ENCODE data around the gene CRAMP1.

The CRAMP1 gene

DNA sequence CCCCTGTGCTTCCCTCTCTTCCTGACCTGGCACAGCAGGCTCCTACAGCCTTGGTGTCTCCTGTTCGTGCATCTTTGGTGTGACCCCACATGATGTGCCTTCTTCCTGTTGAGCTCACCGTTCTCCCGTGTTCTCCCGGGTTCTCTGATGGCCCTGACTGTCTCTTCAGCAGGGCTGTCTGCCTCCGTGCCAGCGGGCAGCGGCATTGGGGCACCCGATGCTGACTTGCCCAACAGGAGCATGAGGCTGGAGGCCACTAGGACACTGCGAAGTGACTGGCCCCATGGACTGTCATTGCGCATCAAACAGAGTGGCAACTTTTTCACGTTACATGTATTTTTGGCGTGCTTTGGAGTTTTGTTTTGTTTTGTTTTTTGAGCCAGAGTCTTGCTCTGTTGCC, 22.4 kb downstream of the CRAMP1 start:
- DNase-seq, result no peak

GRCh38 chr16:1635070-1635469, 22.9 kb downstream of the CRAMP1 start:
- no peak for DNase-seq

- no peak for DNase-seq
Observed at GRCh38 chr16:1637526-1637925, 25.4 kb downstream of the CRAMP1 start.

- DNase-seq, result no peak
Observed at GRCh38 chr16:1638757-1639156, 26.6 kb downstream of the CRAMP1 start.

DNA sequence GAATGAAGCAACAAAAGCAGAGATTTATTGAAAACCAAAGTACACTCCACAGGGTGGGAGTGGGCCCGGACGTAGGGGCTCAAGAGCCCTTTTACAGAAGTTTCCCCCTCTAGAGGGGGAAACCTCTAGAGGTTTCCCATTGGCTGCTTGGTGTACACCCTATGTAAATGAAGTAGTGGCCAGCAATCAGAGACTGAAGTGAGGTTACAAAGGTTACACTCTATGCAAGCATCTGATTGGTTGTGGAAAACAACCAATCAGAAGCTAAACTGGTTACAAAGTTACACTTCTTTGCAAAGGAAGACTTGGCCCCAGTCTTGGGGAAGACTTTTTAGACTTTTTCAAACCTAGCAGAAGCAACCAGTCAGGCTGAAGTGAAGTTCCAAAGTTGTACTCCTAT, 27.1 kb downstream of the CRAMP1 start:
- DNase-seq, result no peak

DNA sequence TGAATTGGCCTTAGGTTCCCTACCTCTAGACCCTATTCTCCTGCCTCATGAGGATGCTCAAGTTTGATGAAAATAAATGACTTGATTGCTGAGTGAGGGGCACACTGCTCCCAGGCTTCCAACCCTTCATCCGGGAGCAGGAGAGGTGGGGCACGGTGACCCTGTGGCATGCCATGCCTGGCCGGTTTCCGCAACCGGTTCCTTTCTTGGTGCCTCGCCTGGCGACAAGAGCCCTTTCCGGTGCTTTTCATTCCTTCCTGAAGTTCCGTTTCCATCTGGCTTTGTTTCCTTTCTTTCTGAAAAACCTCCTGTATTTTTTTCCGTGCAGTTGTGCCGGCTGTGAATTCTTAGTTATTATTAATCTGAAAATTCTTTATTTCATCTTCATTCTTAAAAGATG, 27.7 kb downstream of the CRAMP1 start:
- no peak for DNase-seq

GRCh38 chr16:1640261-1640941, 28.2 kb downstream of the CRAMP1 start:
- DNase-seq, result no peak

DNA sequence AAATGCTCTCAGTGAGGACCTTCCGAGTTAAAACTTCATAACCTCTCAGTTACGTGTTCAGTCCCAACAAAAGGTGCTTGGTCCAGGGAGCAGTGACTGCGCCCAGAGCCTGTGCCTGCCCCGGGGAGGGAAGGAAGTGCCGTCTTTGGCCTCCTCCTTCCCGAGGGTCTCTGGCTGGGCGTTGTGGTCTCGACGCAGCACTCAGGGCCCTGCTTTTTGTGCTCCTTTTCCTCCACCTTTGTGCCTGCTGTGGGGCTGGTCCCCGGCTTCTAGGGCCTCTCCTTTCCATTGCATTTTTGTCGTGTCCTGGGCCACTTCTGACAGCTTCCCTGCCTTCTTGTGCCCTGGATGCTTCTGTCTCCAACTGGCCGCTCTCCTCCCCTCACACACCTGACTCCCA, 29.1 kb downstream of the CRAMP1 start:
- no peak for DNase-seq

GRCh38 chr16:1642148-1642547, 30.0 kb downstream of the CRAMP1 start:
- no peak for DNase-seq

GRCh38 chr16:1642753-1643152, 30.6 kb downstream of the CRAMP1 start:
- no peak for DNase-seq

DNA sequence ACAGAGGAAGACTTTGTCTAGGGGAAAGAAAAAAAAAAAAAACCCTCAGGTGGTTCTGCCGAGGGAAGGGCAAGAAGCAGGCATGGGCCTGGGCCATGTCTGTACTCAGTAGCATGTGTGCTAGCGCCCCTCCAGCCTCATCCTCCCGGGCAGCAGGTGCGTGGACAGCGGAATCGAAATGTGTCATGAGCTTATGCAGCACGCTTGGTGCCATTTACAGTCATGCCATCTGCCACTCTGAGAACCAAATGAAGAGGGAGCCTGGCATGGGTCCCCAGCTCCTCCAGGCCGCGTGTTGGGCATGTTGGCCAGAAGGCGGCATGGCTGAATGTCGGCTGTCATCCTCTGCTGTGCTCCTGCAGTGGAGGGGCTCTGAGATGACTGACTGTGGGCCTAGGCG, 31.4 kb downstream of the CRAMP1 start:
- DNase-seq, result no peak

DNA sequence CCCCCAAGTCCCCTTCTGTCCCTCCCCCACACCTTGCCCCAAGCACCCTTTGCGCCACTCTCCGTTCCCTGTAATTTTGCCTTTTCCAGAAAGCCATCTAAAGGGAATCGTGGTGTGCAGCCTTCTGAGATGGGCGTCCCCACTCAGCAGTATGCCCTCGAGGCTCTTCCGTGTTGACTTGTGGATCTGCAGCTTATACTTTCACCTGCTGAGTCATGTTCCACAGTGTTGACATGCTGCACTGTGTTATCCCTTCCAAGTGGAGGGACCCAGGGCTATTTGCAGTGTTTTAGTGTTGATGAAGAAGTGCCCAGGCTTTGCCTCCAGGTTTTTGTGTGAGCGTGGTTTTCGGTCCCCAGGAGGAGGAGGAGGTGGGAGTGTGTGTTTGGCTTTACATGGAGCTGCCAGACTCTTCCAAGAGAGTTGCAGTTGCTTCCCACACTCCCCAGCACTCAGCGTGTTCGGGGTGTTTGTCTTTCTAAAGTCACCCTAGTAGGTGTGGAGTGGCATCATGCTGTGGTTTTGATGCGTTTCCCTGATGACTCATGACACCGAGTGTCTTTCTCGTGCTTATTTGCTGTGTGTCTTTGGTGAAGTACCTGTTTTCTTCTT, 33.9 kb downstream of the CRAMP1 start:
- no peak for DNase-seq

DNA sequence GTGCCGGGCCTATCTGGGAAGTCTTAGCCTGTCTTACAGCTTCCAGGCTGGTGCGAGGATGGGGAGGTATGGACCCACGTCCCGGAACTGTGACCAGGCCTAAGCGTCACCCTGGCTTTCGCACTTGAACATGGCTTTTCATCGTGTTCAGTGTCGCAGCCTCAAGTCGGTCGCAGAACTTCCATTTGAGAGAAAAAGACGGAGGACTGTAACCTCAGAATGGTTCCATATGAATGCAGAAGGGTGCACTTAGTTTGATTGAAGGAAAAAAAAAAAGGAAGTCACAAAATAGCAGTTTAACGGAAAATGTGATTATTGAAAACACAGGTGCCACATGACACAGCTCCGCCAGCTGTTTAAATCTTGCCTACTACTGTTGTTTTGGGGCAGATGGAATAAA, 35.7 kb downstream of the CRAMP1 start:
- no peak for DNase-seq

- DNase-seq, result no peak
Observed at GRCh38 chr16:1650131-1650530, 38.0 kb downstream of the CRAMP1 start.

- DNase-seq, result no peak
Observed at GRCh38 chr16:1651094-1651973, 39.2 kb downstream of the CRAMP1 start.

GRCh38 chr16:1651974-1652312, 39.8 kb downstream of the CRAMP1 start:
- no peak for DNase-seq

DNA sequence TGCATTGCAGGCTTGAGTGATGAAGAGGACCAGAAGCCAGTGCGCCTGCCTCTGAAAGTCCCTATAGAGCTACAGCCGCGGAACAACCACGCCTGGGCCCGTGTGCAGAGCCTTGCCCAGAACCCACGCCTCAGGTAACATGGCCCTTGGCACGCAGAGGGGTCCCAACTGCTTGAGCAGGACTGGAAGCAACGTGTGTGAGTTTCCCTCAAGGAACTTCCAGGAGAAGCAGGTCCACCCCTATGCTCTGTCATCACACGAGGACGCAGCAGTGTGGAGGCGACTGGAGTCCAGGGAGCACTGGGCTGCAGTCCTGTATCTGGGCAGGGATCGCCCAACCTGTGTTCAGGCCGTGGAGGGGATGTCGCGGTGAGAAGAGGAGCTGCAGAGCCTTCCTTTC, 40.9 kb downstream of the CRAMP1 start:
- DNase-seq, result no peak

GRCh38 chr16:1654505-1655268, 42.5 kb downstream of the CRAMP1 start:
- no peak for DNase-seq

DNA sequence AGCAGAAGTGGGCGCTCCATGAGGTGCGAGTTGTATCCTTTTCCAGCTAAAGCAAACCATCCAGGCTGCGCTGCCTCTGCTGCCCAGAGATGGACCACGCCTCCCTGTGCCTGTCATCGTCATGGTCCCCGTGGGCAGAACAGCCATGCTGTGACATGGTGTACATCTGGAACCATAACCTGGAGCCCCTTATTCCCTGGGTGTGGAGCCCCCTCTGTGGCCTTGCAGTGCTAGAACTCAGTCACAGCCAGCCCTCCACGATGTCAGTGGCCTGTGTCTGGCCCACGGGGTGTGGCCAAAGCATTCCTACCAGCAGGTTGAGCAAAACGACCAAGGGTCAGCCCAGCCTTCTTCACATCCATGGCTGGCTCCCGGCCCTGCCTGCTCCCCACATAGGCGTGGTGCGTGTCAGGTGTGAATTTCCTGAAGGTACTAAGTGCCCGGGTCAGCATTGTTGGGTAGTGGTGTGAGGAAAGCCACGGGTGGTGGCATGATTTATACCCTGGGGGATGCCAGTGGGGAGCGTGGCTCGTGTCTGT, 43.2 kb downstream of the CRAMP1 start:
- DNase-seq, result no peak

GRCh38 chr16:1655909-1656807, 44.0 kb downstream of the CRAMP1 start:
- no peak for DNase-seq

GRCh38 chr16:1656808-1657617, 44.9 kb downstream of the CRAMP1 start:
- DNase-seq, result no peak
